Measurements from ENCODE around the gene TMPRSS6. TPM values are rescaled to one million over a fixed set of nuclear protein-coding genes. Genes with fewer than 3 reads are reported as not detected.

TMPRSS6 gene
- total and polyA plus RNA-seq, 2 donors (not counting 1 experiment from before 2014, with no cell fraction given): not detected

DNA sequence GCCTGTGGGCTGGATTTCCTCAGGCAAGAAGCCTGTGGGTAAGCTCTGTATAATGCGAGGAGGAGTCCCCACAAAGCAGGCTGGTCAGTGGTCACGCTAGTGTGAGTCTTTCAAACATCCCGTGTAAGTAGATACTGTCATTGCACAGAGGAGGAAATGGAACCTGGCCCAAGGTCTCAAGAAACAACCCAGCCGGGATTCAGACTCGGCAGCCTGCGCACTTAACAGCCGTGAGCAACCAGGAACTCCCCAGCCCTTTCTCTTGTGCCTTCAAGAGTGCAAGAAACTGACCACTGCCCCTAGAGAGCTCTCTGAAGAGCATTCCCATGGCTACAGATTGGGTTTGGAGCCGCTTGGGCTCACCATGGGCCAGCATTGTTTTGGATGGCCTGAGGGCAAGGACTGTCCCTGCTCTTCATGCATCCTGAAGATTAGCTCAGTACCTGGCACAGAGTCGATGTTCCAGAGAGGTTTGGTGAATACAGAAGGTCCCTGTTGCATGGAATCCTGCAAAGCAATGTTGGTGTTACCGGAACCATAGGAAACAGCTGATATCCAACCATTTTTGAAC lies 83.9 kb downstream of the TMPRSS6 start:
- Histone ChIP-seq H3K27me3 (ENCODE audit: control insufficient read depth, insufficient read depth, low read length) (no peaks in the 10 kb centered on the region), H3K79me2 (ENCODE audit: control insufficient read depth, insufficient read depth, low read length) (peaks cover 2% of the 10 kb centered on the region), H3K9me3 (ENCODE audit: control insufficient read depth, insufficient read depth, low read depth, low read length) (no peaks in the 10 kb centered on the region), H3K36me3 (ENCODE audit: control insufficient read depth, insufficient read depth, low read length) (peaks cover 6% of the 10 kb centered on the region), H3K27ac (ENCODE audit: insufficient read depth, low read length) (no peak overlapping the region), H3K4me3 (replicated peaks in 1 of 4; ENCODE audit: control extremely low read depth in 1 of 4, insufficient read depth in 1 of 4, low read depth in 3 of 4, low read length in 4 of 4) (no peak overlapping the region), H3K4me2 (ENCODE audit: extremely low read depth, insufficient read depth, low read length) (no peak overlapping the region), H4K20me1 (ENCODE audit: control insufficient read depth, extremely low read depth, insufficient read depth, low read length) (no peaks in the 10 kb centered on the region), H3K9ac (ENCODE audit: insufficient read depth, low read length) (no peak overlapping the region), H3K4me1 (ENCODE audit: control insufficient read depth, extremely low read depth, insufficient read depth, low read length) (no peaks in the 10 kb centered on the region), H2AFZ (ENCODE audit: low read length) (no peak overlapping the region)
- TF ChIP-seq CTCF (conservative IDR thresholded peaks at IDR 0.05 in 1 of 2, IDR thresholded peaks at IDR 0.05 in 1 of 2; ENCODE audit: low read depth in 1 of 2, low read length in 2 of 2) (no peak), EZH2 (IDR thresholded peaks at IDR 0.05; ENCODE audit: low read length, missing control alignments) (no peak)
- no peak for DNase-seq (ENCODE audit: low read depth in 2 of 2)

- Histone ChIP-seq H3K27me3 (ENCODE audit: control insufficient read depth, insufficient read depth, low read length) (no peaks in the 10 kb centered on the region), H3K36me3 (ENCODE audit: control insufficient read depth, insufficient read depth, low read length) (peaks cover 6% of the 10 kb centered on the region), H3K9me3 (ENCODE audit: control insufficient read depth, insufficient read depth, low read depth, low read length) (no peaks in the 10 kb centered on the region), H3K4me3 (replicated peaks in 1 of 4; ENCODE audit: control extremely low read depth in 1 of 4, insufficient read depth in 1 of 4, low read depth in 3 of 4, low read length in 4 of 4) (no peak overlapping the region), H3K4me1 (ENCODE audit: control insufficient read depth, extremely low read depth, insufficient read depth, low read length) (no peaks in the 10 kb centered on the region), H3K9ac (ENCODE audit: insufficient read depth, low read length) (no peak overlapping the region), H3K79me2 (ENCODE audit: control insufficient read depth, insufficient read depth, low read length) (peaks cover 5% of the 10 kb centered on the region), H3K4me2 (ENCODE audit: extremely low read depth, insufficient read depth, low read length) (no peak overlapping the region), H3K27ac (ENCODE audit: insufficient read depth, low read length) (no peak overlapping the region), H2AFZ (ENCODE audit: low read length) (no peak overlapping the region), H4K20me1 (ENCODE audit: control insufficient read depth, extremely low read depth, insufficient read depth, low read length) (no peaks in the 10 kb centered on the region)
- DNase-seq (ENCODE audit: low read depth in 2 of 2): no peak
- TF ChIP-seq CTCF (conservative IDR thresholded peaks at IDR 0.05 in 1 of 2, IDR thresholded peaks at IDR 0.05 in 1 of 2; ENCODE audit: low read depth in 1 of 2, low read length in 2 of 2) (no peak), EZH2 (IDR thresholded peaks at IDR 0.05; ENCODE audit: low read length, missing control alignments) (no peak)
Measured at GRCh38 chr22:37024339-37025157, 85.0 kb downstream of the TMPRSS6 start.

GRCh38 chr22:37023743-37024338 lies 85.7 kb downstream of the TMPRSS6 start:
- Histone ChIP-seq H2AFZ (ENCODE audit: low read length) (no peak overlapping the region), H3K9me3 (ENCODE audit: control insufficient read depth, insufficient read depth, low read depth, low read length) (no peaks in the 10 kb centered on the region), H3K4me1 (ENCODE audit: control insufficient read depth, extremely low read depth, insufficient read depth, low read length) (no peaks in the 10 kb centered on the region), H3K9ac (ENCODE audit: insufficient read depth, low read length) (no peak overlapping the region), H3K79me2 (ENCODE audit: control insufficient read depth, insufficient read depth, low read length) (peaks cover 5% of the 10 kb centered on the region), H3K4me3 (replicated peaks in 1 of 4; ENCODE audit: control extremely low read depth in 1 of 4, insufficient read depth in 1 of 4, low read depth in 3 of 4, low read length in 4 of 4) (no peak overlapping the region), H3K36me3 (ENCODE audit: control insufficient read depth, insufficient read depth, low read length) (peaks cover 2% of the 10 kb centered on the region), H3K27me3 (ENCODE audit: control insufficient read depth, insufficient read depth, low read length) (no peaks in the 10 kb centered on the region), H4K20me1 (ENCODE audit: control insufficient read depth, extremely low read depth, insufficient read depth, low read length) (no peaks in the 10 kb centered on the region), H3K4me2 (ENCODE audit: extremely low read depth, insufficient read depth, low read length) (no peak overlapping the region), H3K27ac (ENCODE audit: insufficient read depth, low read length) (no peak overlapping the region)
- DNase-seq (ENCODE audit: low read depth in 2 of 2): no peak
- TF ChIP-seq CTCF (conservative IDR thresholded peaks at IDR 0.05 in 1 of 2, IDR thresholded peaks at IDR 0.05 in 1 of 2; ENCODE audit: low read depth in 1 of 2, low read length in 2 of 2) (no peak), EZH2 (IDR thresholded peaks at IDR 0.05; ENCODE audit: low read length, missing control alignments) (no peak)
